BE2C (cell line): ENCODE data around the gene UBB.

ENCODE experiments used
- DNase-seq: peaks from one replicate; pipeline ENCODE4 v3.0.0-alpha.2; 2020
- H3K27me3 ChIP-seq: fragments of 250-450 bp; sonication (Bioruptor Pico); 2 replicates; pipeline ENCODE4 v1.5.1; 2020; ENCODE audit warnings: mild to moderate bottlenecking
- H3K36me3 ChIP-seq: fragments of 250-450 bp; sonication (Bioruptor Pico); 2 replicates; pipeline ENCODE4 v1.5.1; 2020; ENCODE audit warnings: mild to moderate bottlenecking
- H3K4me1 ChIP-seq: fragments of 250-450 bp; sonication (Bioruptor Pico); 2 replicates; pipeline ENCODE4 v1.5.1; 2020
- H3K4me3 ChIP-seq: 2 replicates; pipeline ENCODE4 v1.5.1; 2011; ENCODE audit warnings: low read depth, low read length
- H3K9me3 ChIP-seq: fragments of 250-450 bp; sonication (Bioruptor Pico); 2 replicates; pipeline ENCODE4 v1.5.1; 2020
- TF ChIP-seq, protein P1 (sequence below): IDR thresholded peaks from 2 replicates; pipeline ENCODE4 v1.5.1; 2012; ENCODE audit warnings: mild to moderate bottlenecking, low read depth, low read length

The UBB gene

DNA sequence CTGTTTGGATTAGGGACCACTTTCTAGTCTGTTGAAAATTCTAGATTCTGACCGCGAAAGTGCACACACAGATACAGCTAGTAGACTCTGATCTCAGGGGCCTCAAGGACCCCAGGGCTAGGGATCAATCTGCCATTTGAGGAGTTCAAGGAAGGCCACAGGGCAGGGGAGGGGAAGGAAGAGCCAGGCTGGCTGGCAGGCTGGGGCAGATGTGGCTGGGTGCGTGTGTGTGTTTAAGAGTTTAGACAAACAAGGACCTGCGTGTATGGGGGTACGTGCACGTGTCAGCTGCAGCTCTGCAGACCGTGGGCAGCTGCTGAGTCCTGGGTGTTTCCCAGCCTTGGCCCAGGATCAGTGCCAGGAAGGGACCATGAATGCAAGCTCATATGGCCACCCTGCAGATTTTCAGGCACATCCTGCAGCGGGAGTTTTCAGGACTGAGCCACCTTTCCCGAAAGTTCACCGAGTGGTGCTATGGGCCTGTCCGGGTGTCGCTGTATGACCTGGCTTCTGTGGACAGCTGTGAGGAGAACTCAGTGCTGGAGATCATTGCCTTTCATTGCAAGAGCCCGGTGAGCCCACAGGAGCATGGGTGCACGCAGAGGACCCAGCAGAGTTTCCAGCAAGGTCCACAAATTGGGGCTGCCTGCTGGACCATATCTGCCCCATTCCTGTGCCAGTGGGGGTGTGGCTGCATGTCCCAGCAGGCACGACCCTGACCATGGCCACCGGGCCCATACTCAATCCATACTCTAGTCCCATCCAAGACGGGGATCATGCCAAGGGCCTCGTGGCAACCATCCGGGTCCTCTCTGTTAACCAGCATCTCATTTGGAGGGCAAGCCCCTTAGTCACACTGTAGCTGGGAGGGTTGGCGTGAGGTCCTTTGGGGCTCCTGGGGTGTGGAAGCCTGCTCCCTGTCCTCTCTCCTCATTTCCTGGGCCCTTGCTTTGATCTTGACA, 45.1 kb downstream of the UBB start:
- no peak for DNase-seq
- no peak overlapping the region for H3K4me3 ChIP-seq
- H3K9me3 ChIP-seq: no peaks in the 10 kb centered on the region
- H3K27me3 ChIP-seq: no peaks in the 10 kb centered on the region
- H3K4me1 ChIP-seq: peaks cover 3% of the 10 kb centered on the region; the same call in 1 of the 2 replicates
- no peaks in the 10 kb centered on the region for H3K36me3 ChIP-seq
- TF ChIP-seq, protein P1, sequence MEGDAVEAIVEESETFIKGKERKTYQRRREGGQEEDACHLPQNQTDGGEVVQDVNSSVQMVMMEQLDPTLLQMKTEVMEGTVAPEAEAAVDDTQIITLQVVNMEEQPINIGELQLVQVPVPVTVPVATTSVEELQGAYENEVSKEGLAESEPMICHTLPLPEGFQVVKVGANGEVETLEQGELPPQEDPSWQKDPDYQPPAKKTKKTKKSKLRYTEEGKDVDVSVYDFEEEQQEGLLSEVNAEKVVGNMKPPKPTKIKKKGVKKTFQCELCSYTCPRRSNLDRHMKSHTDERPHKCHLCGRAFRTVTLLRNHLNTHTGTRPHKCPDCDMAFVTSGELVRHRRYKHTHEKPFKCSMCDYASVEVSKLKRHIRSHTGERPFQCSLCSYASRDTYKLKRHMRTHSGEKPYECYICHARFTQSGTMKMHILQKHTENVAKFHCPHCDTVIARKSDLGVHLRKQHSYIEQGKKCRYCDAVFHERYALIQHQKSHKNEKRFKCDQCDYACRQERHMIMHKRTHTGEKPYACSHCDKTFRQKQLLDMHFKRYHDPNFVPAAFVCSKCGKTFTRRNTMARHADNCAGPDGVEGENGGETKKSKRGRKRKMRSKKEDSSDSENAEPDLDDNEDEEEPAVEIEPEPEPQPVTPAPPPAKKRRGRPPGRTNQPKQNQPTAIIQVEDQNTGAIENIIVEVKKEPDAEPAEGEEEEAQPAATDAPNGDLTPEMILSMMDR: no peak

DNA sequence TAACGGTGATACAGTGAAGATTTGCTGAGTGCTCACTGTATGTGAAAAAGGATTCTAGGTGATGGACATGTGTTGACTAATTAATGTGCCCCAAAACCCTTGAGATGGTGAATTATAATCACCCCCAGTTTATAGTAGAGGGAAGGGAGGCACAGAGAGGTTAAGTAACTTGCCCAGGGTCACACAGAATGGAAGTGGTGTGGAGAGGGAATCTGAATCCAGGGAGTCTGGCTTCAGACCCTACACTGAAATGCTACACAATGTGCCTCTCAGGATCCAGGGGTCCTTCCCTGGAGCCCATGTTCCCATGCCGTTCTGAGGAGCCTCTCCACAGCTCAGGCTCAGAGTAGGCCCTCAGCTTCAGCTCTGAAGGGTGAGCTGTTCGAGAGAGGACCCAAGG, 46.1 kb downstream of the UBB start:
- TF ChIP-seq, protein P1: no peak
- Histone ChIP-seq H3K27me3 (no peaks in the 10 kb centered on the region), H3K36me3 (no peaks in the 10 kb centered on the region), H3K4me3 (no peak overlapping the region), H3K9me3 (no peaks in the 10 kb centered on the region), H3K4me1 (peaks cover 3% of the 10 kb centered on the region; the same call in 1 of the 2 replicates)
- no peak for DNase-seq

DNA sequence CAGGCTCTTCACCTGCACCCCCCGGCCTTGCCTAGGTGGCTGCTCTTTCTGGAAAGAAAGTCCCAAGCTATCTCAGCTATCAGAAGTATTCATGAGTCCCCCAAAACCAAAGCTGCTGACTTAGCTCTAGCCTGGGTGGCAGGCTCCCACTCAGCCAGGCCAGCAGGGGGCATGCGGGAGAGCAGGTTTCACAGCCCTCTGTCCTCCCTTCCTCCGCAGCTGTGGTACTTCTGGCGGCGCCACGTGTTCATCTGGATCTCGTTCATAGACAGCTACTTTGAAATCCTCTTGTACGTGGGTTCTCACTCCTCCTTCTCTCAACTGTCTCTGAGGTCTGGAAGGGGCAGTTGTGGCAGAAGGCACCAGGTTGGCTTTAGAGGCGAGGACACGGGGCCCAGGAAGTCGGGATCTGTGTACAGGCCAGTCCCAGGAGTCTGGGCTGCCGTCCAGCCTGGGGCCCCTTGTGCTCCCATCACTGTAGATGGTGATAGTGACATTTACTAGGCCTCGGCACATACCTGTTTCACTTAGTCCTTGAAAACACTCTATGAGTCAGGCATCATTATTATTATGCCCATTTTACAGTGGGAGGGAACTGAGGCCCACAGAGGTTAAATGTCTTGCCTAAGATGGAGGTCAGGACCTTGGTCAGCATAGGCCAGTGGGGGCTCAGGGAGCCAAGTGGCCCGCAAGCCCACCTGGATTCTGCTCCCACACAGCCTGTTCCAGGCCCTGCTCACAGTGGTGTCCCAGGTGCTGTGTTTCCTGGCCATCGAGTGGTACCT, 47.4 kb downstream of the UBB start:
- Histone ChIP-seq H3K4me1 (peaks cover 3% of the 10 kb centered on the region; the same call in 1 of the 2 replicates), H3K27me3 (no peaks in the 10 kb centered on the region), H3K36me3 (no peaks in the 10 kb centered on the region), H3K9me3 (no peaks in the 10 kb centered on the region), H3K4me3 (no peak overlapping the region)
- TF ChIP-seq, protein P1: peak; percentile 71
- DNase-seq: peak; percentile 76

DNA sequence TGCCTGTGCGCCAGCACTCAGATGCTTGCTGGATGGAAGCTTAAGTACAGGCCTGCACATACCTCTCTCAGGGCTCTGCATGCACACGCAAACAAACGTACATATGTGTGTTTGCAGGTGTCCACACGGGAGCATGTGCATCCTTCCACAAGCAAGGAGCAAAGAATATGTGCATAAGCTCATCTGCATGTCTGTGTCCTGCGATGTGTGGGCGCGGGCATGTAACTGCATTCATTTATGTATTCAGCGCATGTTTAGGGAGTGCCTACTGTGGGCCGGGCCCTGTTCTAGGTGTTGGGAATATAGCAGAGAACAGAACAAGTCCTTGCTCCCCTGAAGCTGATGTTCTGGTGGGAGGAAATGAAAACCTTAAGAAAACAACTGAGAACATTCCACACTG, 48.2 kb downstream of the UBB start:
- TF ChIP-seq, protein P1: no peak
- no peaks in the 10 kb centered on the region for H3K27me3 ChIP-seq
- DNase-seq: no peak
- no peak overlapping the region for H3K4me3 ChIP-seq
- peaks cover 3% of the 10 kb centered on the region; the same call in 1 of the 2 replicates for H3K4me1 ChIP-seq
- H3K36me3 ChIP-seq: no peaks in the 10 kb centered on the region
- H3K9me3 ChIP-seq: no peaks in the 10 kb centered on the region

DNA sequence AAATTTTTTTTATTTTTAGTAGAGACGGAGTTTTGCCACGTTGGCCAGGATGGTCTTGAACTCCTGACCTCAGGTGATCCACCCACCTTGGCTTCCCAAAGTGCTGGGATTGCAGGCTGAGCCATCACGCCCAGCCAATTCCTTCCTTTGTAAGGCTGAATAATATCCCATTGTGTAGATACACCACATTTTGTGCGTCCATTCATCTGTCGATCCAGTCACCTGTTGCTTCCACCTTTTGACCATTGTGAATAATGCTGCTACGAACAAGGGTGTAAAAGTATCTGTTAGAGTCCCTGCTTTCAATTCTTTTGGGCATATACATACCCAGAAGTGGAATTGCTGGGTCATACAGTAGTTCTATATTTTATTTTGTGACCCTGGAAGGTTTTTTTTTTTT, 49.8 kb downstream of the UBB start:
- H3K27me3 ChIP-seq: no peaks in the 10 kb centered on the region
- TF ChIP-seq, protein P1: no peak
- no peak for DNase-seq
- H3K4me1 ChIP-seq: peaks cover 3% of the 10 kb centered on the region; the same call in 1 of the 2 replicates
- no peak overlapping the region for H3K4me3 ChIP-seq
- no peaks in the 10 kb centered on the region for H3K36me3 ChIP-seq
- H3K9me3 ChIP-seq: no peaks in the 10 kb centered on the region
